NCI-H2107 treated with DMSO at 0.1 percent for 48 hours (cell line): Measurements from ENCODE around the gene DDX49.

Experiments
- DNase-seq: peaks from one replicate; lab custom pipeline; 2025; ENCODE audit not compliant: unreplicated experiment; lab: John Stamatoyannopoulos, UW

The DDX49 gene, protein sequence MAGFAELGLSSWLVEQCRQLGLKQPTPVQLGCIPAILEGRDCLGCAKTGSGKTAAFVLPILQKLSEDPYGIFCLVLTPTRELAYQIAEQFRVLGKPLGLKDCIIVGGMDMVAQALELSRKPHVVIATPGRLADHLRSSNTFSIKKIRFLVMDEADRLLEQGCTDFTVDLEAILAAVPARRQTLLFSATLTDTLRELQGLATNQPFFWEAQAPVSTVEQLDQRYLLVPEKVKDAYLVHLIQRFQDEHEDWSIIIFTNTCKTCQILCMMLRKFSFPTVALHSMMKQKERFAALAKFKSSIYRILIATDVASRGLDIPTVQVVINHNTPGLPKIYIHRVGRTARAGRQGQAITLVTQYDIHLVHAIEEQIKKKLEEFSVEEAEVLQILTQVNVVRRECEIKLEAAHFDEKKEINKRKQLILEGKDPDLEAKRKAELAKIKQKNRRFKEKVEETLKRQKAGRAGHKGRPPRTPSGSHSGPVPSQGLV

DNA sequence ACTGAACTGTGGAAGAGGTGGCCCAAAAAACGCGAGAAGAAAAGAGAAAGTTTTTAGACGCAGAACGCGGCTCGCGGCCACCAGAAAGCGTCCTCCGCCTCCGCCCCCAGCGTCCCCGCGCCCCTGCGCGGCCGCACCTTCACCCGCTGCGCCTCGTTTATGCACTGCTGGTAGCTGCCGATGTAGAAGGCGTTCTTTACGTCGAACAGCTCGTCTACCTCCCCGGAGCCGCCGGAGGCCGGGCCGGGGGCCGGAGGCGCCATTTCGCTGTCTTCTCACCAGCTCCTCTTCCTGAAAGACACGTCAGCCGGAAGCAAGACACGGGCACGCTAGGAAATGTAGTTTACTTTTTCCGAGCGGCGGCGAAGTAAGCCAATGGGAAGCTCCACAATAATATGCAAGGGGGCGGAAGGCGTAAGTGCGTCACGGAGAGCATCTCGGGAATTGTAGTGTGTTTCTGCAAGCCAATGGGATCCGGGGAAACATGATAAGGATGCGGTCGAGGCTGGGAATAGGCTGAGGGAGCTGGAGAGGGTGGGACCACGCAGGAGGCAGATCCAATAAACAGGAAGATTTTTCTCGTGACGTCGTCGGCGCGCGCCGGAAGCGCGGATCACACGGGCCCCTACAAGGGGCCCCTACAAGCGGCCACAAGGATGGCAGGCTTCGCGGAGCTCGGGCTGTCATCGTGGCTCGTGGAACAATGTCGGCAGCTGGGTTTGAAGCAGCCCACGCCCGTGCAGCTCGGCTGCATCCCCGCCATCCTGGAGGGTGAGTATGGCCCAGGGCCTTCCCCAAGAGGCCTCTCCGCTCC lies at the start of gene DDX49, which contains the start of gene COPE:
Gene DDX49, plus strand, starts transcription at position 630 of the 814 bp plus-strand sequence. Its CDS starts 27 bp downstream, at position 657.
Gene COPE, minus strand, starts transcription at position 302 of the 814 bp plus-strand sequence. Its CDS starts 39 bp downstream, at position 263.
- peak; percentile 99 for DNase-seq

DNA sequence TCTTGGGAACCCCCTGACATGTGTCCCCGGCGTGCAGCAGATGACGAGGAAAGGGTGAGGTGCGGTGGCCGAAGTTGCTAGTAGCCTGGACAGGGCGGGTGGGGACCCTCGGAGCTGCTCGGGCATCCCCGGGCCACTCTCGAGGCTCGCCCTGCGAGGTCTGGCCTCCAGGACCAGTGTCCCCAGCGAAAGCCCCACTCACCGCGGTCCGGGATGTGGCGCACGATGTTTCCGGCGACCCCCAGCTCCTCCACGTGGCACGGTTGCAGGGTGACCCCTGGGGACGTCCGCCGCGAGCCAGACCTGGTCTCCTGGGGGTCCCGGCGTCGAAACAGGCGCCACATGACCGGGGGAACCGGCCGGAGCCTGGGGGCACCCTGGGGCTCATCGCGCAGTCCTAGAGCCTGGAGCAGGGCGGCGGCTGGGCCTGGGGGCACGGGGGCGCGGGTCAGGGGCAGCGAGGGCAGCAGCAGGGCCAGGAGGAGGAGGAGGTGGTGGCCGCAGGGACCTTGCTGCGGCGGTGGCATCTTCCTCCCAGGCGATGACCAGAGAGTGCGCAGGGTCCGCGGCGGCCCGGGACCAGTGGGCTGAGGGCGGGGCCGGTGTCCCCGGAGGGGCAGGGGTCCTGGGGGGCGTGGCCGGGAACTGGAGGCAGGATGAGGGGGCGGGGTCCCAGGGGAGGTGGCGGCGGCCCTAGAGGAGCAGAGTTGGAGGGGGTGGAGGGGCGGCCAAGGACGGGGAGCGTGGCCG lies 49.6 kb upstream of the DDX49 start:
- no peak for DNase-seq

DNA sequence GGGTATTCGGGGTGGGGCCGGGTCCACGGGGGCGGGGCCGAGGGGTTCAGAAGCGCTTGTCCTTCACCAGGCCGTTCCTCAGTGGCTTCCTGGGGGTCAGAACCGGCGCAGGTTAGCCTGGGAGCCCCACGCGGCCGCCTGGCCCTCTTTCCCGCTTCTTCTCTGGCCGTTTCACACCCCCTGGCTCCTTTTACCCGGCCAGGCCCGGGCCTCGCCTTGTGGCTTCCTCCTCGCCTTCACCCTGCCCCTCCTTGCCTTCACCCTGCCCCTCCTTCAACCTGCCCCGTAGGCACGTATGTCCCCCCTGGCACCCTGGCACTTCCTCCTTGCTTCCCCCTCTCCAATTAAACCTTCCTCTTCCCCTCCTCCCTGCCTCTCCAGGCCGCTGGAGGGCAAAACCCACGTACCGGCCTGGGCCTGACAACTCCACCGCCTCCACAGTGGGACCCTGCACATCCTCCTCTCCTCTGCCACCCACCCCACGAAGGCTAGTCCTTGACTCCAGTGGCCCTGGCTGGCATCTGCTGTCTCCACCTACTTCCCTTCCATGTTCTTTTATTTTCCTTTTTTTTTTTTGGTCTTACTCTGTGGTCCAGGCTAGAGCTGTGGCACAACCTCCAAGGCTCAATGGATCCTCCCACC lies 48.9 kb upstream of the DDX49 start:
- no peak for DNase-seq

- no peak for DNase-seq
These were observed 48.0 kb upstream of the DDX49 start for GRCh38 chr19:18871543-18871942.

GRCh38 chr19:18875726-18876125 lies 43.8 kb upstream of the DDX49 start:
- no peak for DNase-seq

- DNase-seq: no peak
These were observed 42.6 kb upstream of the DDX49 start for GRCh38 chr19:18876865-18877264.

DNA sequence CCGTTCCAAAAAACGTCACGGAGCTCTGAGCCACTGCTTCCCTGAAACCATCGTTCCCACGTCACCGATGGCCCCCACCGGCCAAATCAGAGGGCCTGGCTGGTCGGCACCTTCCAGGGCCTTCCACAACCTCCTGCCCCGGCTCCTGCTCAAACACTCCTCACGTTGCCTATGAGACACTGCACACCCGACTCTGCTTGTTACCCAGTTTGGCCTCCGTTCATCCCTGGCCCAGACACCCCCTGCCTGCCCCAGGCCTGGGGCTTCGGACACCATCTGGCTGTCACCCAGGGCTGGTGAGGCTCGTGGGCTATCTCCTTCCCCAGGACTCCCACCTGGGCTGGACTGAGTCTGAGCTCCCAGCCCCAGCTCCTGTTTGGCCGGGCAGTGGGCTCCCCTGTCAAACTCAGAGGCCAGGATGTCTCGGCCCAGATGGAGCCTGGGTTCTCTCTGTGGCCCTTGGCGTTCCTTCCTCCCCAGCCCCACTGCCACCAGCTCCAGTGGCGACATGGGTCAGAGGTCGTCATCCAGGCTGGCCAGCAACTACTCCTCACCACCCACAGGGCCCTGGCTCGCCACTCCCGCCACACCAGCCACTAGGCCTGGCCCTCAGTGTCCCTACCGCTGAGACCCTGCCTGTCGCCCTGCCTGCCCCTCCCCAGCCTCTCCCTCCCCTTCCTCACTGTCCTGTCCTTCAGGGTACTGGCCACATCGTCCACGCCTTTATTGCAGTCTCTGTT lies 41.3 kb upstream of the DDX49 start:
- no peak for DNase-seq

DNA sequence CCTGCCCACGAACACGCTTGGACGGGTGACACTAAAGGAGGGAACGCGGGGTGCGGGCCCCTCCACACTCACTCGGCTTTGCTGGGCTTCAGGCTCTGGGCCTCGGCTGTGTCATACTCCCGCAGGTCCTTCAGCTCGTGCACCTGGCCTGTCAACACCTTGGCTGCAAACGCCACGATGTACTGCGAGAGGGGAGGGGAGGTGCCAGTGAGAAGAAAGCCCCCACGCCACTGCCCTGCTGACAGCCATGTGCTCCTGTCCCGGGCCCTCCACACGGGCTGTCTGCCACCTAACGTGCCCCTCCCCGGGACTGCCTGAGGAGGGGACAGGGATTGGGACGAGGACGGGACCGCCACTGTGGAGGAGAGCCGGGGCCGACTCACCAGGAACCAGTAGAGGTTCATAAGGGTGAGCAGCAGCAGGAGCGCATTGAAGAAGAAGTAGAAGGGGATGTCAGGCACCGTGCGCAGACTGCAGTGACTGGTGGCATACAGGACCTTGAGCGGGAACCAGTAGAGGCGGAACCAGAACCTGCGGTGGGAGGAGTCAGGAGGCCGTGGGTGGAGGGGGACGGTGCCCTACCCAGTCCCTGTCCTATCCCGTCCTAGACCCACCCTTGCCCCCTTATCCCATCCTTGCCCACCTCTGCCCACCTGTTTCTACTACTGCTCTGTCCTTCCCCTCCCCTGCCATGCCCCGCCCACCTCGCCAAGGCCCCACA lies 40.5 kb upstream of the DDX49 start:
- no peak for DNase-seq

- no peak for DNase-seq
These were observed 39.7 kb upstream of the DDX49 start for GRCh38 chr19:18879579-18880373.

GRCh38 chr19:18881491-18881890 lies 38.0 kb upstream of the DDX49 start:
- DNase-seq: no peak

DNA sequence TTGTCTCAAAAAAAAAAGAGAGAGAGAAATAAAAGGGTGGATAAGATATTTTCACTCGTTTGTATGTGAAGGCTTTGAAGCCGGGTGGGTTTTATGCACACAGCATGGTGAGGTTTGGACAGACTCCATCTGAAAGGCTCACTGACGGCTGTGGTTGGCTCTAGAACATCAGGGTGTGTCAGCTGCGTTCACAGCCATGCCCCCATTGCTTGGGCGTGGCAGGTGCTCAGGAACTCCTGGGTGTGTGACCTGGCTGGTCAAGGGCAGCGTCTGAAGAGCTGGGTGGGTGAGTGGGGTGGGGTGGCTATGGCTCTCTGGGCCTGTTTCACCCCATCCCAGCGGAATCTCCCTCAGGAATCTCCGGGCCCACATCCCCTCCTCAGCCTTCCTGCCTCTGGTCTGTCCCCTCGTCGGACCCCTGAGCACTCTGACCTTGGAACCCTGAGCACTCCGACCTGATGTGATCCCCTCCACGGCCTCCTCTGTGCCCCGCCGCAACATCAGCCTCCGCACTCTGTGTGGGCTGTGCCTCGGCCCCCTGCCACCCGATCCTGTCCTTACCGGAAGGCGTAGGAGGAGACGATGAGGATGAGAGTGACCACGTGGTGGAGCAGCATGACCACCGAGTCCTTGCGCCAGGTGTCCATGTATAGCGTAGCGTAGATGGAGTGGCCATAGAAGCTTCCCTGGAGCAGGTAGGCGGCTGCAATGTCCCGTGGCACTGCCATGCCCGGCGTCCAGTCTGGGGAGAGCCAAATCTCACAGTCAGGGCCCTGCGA lies 35.8 kb upstream of the DDX49 start:
- DNase-seq: no peak

DNA sequence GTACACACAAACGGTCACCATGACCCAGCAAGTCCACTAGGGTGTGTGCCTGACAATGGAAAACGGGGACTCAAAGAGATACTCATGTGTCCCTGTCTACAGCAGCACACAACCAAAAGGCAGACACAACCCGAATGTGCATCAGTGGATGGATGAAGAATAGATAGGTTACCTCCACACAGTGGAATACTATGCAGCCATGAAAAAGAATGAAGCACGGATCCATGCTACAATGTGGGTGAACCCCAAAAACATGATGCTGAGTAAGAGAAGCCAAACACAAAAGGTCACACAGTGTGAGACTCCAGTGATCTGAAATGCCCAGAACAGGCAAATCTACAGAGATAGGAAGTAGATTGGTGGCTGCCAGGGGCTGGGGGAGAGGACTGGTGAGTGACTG lies 32.5 kb upstream of the DDX49 start:
- DNase-seq: no peak

GRCh38 chr19:18889949-18890745 lies 29.4 kb upstream of the DDX49 start:
- no peak for DNase-seq

- DNase-seq: no peak
These were observed 25.8 kb upstream of the DDX49 start for GRCh38 chr19:18893587-18894253.

DNA sequence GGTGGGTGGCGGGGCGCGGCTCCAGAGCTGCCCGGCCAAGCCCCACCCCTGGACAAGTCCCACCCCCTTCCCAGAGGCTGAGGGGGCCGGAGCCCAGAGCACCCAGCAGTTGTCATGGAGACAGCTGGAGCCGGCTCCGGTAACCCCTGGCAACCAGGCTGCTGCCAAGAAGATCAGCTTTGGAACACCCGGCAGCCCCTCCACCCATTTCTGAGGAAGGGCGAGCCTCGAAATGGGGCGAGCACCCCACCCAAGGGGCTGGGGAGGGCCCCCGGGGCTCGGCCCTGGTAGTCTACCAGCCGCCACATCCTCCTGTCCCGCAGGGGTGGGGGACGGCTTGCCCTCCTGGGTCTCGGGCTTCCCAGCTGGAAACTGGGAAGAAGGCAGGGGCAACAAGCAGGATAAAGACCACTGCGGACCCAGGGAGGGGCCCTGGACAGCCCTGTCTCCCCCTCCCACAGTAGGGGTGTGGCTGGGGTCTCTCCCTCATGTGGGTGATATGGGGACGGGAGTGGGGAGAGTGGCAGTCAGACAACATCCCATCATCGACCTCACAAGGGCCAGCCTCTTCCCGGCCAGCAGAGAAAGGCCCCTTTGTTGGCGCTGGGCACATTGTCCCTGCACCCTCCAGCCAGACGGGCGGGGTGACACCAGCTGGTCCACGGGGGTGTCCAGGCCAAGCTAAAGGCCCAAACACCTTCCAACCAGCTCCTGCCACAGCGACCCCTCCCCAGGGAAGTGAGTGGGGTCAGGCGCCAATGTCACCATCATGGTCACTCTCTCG lies 25.1 kb upstream of the DDX49 start:
- DNase-seq: no peak
